ENCODE data around the gene BICD1. TPM values are rescaled to one million over a fixed set of nuclear protein-coding genes. Genes with fewer than 3 reads are reported as not detected.

BICD1 gene
- total and polyA plus RNA-seq, 2 of the 13 experiments (the other 11 are each of a cell fraction or from before 2014, with no cell fraction given): 4.5 to 5.2 TPM

GRCh38 chr12:32100361-32100760 lies 6.3 kb upstream of the BICD1 start (continued):
- TF ChIP-seq ZBTB26 (CRISPR knock-in tag; IDR thresholded peaks at IDR 0.05; ENCODE audit: borderline replicate concordance): no peak
- no peak for TF ChIP-seq ARID4A (CRISPR knock-in tag; IDR thresholded peaks at IDR 0.05; ENCODE audit: borderline replicate concordance)

- Histone ChIP-seq H3K4me3 (replicated peaks in 1 of 3; ENCODE audit: insufficient read depth in 1 of 3, low read depth in 2 of 3, low read length in 3 of 3) (no peak overlapping the region), H3K36me3 (replicated peaks in 1 of 2; ENCODE audit: control insufficient read depth in 1 of 2, insufficient read depth in 2 of 2, low read length in 2 of 2) (no peaks in the 10 kb centered on the region), H3K79me2 (ENCODE audit: insufficient read depth, low read length) (no peaks in the 10 kb centered on the region), H3K9me3 (ENCODE audit: low read length) (no peaks in the 10 kb centered on the region), H3K27me3 (ENCODE audit: control insufficient read depth in 1 of 2, insufficient read depth in 2 of 2, low read length in 2 of 2) (peaks cover 0 to 4% of the 10 kb centered on the region in 2 experiments; a peak in 4 of 5 replicates), H3K4me2 (ENCODE audit: low read depth, low read length) (no peak overlapping the region), H2AFZ (ENCODE audit: low read length) (no peak overlapping the region), H3K9ac (ENCODE audit: insufficient read depth, low read depth, low read length) (no peak overlapping the region), H3K27ac (ENCODE audit: extremely low read length, insufficient read depth, low read length) (no peak overlapping the region), H4K20me1 (ENCODE audit: insufficient read depth, low read length) (no peaks in the 10 kb centered on the region), H3K4me1 (ENCODE audit: insufficient read depth, low read length) (peaks cover 5% of the 10 kb centered on the region)
- WGBS (ENCODE audit: low lambda C conversion rate): 76% methylated on average over 5 of the region's 5 CpGs
- ATAC-seq: no peak
- ChIA-PET CTCF (ENCODE audit: low intra/inter-chr PET ratio, low total read pairs) (no interaction called here), POLR2A (no interaction called here)
- no peak for FAIRE-seq
- no peak for DNase-seq (ENCODE audit: low spot score)
- no TSS peak for BruUV-seq (replicated peaks)
- intact Hi-C loops (cut with micrococcal nuclease; ENCODE audit: unreplicated experiment) (no loop called here), in situ Hi-C loops (cut with HindIII; ENCODE audit: extremely low pct_ligation_motif_present, low pct_unique_long_range_greater_than_20kb) (no loop called here)
- TF ChIP-seq ZNF335 (CRISPR knock-in tag; IDR thresholded peaks at IDR 0.05) (no peak), ZNF230 (CRISPR knock-in tag; IDR thresholded peaks at IDR 0.05) (no peak), UBTF (CRISPR knock-in tag; IDR thresholded peaks at IDR 0.05) (no peak), KAT2B (IDR thresholded peaks at IDR 0.05; ENCODE audit: borderline replicate concordance, low read depth, low read length) (no peak), NCOA1 (CRISPR knock-in tag; IDR thresholded peaks at IDR 0.05) (no peak), TOPORS (CRISPR knock-in tag; IDR thresholded peaks at IDR 0.05) (no peak), SRY (CRISPR knock-in tag; IDR thresholded peaks at IDR 0.05) (no peak), SRSF4 (IDR thresholded peaks at IDR 0.05; ENCODE audit: low read depth, low read length, poor library complexity, severe bottlenecking) (no peak), ZNF687 (CRISPR knock-in tag; IDR thresholded peaks at IDR 0.05) (no peak)
These were observed 5.8 kb upstream of the BICD1 start for GRCh38 chr12:32100888-32101287.

All from HepG2 (cell line).